ENCODE results near the gene OPHN1. TPM values are rescaled to one million over a fixed set of nuclear protein-coding genes. Genes with fewer than 3 reads are reported as not detected.

The OPHN1 gene
- total and polyA plus RNA-seq, 10 of the 15 experiments (the other 5 are each of a cell fraction or from before 2014, with no cell fraction given) = under 0.01 to 0.03 (median 0.03) TPM; not detected in 6

DNA sequence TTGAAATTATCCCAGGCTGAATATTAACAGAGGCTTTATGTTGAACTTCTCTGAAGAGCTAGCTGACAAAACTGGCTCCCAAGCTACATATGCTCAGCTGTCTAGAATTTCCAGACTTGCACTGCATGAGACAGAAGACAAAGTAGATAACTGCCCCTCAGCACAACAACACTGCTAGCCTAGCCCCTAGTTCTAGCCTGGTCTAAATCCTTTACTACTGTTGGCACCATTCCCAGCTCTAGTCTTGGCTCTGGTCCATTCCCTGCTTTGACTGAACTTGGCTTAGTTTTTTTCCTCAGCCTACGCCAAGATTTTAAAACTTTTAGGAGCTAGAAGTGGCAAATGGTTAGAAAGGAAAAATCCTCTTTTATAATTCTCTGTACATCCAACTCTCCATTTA, 7.6 kb upstream of the OPHN1 start (continued):
- TF ChIP-seq, protein P1, sequence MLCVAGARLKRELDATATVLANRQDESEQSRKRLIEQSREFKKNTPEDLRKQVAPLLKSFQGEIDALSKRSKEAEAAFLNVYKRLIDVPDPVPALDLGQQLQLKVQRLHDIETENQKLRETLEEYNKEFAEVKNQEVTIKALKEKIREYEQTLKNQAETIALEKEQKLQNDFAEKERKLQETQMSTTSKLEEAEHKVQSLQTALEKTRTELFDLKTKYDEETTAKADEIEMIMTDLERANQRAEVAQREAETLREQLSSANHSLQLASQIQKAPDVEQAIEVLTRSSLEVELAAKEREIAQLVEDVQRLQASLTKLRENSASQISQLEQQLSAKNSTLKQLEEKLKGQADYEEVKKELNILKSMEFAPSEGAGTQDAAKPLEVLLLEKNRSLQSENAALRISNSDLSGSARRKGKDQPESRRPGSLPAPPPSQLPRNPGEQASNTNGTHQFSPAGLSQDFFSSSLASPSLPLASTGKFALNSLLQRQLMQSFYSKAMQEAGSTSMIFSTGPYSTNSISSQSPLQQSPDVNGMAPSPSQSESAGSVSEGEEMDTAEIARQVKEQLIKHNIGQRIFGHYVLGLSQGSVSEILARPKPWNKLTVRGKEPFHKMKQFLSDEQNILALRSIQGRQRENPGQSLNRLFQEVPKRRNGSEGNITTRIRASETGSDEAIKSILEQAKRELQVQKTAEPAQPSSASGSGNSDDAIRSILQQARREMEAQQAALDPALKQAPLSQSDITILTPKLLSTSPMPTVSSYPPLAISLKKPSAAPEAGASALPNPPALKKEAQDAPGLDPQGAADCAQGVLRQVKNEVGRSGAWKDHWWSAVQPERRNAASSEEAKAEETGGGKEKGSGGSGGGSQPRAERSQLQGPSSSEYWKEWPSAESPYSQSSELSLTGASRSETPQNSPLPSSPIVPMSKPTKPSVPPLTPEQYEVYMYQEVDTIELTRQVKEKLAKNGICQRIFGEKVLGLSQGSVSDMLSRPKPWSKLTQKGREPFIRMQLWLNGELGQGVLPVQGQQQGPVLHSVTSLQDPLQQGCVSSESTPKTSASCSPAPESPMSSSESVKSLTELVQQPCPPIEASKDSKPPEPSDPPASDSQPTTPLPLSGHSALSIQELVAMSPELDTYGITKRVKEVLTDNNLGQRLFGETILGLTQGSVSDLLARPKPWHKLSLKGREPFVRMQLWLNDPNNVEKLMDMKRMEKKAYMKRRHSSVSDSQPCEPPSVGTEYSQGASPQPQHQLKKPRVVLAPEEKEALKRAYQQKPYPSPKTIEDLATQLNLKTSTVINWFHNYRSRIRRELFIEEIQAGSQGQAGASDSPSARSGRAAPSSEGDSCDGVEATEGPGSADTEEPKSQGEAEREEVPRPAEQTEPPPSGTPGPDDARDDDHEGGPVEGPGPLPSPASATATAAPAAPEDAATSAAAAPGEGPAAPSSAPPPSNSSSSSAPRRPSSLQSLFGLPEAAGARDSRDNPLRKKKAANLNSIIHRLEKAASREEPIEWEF (IDR thresholded peaks at IDR 0.05; ENCODE audit: insufficient replicate concordance, low read depth, low read length) = no peak
- no peak for TF ChIP-seq HDAC2 (IDR thresholded peaks at IDR 0.05)

DNA sequence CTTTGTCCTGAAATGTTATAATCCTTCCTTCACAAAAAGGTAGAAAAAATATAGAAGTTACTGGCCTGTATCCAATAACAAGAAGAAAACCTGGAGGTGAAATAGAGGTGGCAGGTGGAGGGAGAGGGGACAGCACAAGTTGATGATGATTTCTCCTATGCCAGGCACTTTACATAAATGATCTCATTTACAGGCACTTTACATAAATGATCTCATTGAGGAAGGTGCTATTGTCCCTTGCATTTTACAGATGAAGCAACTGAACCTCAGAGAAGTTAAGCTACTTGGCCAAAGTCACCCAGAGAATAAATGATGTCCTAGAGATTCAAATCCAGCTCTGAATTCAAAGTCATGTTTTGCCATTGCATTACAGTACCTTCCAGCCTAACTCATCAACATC, 7.1 kb upstream of the OPHN1 start:
- no peak overlapping the region for H3K4me2 ChIP-seq (ENCODE audit: control insufficient read depth, insufficient read depth)
- SMC1A ChIA-PET (ENCODE audit: uncharacterized antibody, unreplicated experiment) = no interaction called here
- BruUV-seq (replicated peaks) = no TSS peak
- no peak overlapping the region for H3K27ac ChIP-seq (ENCODE audit: control insufficient read depth, insufficient read depth)
- H3K36me3 ChIP-seq (ENCODE audit: control insufficient read depth in 2 of 2, insufficient read depth in 2 of 2, low read length in 1 of 2) = no peaks in the 10 kb centered on the region
- in situ Hi-C loops (cut with MboI) (no loop called here), intact Hi-C loops (cut with micrococcal nuclease; ENCODE audit: unreplicated experiment) (no loop called here)
- FAIRE-seq (no peak), ATAC-seq (no peak), DNase-seq (ENCODE audit: low read depth, low spot score) (no peak)
- no peak overlapping the region for H2AFZ ChIP-seq (ENCODE audit: control insufficient read depth, low read depth, low read length)
- H3K9me3 ChIP-seq (replicated peaks; ENCODE audit: control insufficient read depth, insufficient read depth, low read length) = no peaks in the 10 kb centered on the region
- RAD21 ChIA-PET (ENCODE audit: unreplicated experiment) = no interaction called here
- CTCF ChIA-PET = no interaction called here
- POLR2A ChIA-PET = no interaction called here
- H3K27me3 ChIP-seq (replicated peaks in 1 of 2; ENCODE audit: control insufficient read depth in 2 of 2, insufficient read depth in 2 of 2, low read length in 1 of 2) = no peaks in the 10 kb centered on the region
- H4K20me1 ChIP-seq (ENCODE audit: control insufficient read depth, insufficient read depth) = no peaks in the 10 kb centered on the region
- no peak overlapping the region for H3K4me3 ChIP-seq
- H3K4me1 ChIP-seq (ENCODE audit: control insufficient read depth, insufficient read depth, low read length) = no peaks in the 10 kb centered on the region
- no peaks in the 10 kb centered on the region for H3K79me2 ChIP-seq (ENCODE audit: control insufficient read depth, insufficient read depth, low read length)
- no peak overlapping the region for H3K9ac ChIP-seq (ENCODE audit: control insufficient read depth, insufficient read depth, low read length)
- TF ChIP-seq SPI1 (IDR thresholded peaks at IDR 0.05; ENCODE audit: borderline replicate concordance, insufficient read depth, low read depth, low read length) (no peak), MYC (IDR thresholded peaks at IDR 0.05; ENCODE audit: insufficient read depth, insufficient read length, insufficient replicate concordance, low read length, severe bottlenecking) (no peak), YBX1 (IDR thresholded peaks at IDR 0.05) (no peak)
- TF ChIP-seq, protein P2, sequence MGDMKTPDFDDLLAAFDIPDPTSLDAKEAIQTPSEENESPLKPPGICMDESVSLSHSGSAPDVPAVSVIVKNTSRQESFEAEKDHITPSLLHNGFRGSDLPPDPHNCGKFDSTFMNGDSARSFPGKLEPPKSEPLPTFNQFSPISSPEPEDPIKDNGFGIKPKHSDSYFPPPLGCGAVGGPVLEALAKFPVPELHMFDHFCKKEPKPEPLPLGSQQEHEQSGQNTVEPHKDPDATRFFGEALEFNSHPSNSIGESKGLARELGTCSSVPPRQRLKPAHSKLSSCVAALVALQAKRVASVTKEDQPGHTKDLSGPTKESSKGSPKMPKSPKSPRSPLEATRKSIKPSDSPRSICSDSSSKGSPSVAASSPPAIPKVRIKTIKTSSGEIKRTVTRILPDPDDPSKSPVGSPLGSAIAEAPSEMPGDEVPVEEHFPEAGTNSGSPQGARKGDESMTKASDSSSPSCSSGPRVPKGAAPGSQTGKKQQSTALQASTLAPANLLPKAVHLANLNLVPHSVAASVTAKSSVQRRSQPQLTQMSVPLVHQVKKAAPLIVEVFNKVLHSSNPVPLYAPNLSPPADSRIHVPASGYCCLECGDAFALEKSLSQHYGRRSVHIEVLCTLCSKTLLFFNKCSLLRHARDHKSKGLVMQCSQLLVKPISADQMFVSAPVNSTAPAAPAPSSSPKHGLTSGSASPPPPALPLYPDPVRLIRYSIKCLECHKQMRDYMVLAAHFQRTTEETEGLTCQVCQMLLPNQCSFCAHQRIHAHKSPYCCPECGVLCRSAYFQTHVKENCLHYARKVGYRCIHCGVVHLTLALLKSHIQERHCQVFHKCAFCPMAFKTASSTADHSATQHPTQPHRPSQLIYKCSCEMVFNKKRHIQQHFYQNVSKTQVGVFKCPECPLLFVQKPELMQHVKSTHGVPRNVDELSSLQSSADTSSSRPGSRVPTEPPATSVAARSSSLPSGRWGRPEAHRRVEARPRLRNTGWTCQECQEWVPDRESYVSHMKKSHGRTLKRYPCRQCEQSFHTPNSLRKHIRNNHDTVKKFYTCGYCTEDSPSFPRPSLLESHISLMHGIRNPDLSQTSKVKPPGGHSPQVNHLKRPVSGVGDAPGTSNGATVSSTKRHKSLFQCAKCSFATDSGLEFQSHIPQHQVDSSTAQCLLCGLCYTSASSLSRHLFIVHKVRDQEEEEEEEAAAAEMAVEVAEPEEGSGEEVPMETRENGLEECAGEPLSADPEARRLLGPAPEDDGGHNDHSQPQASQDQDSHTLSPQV (IDR thresholded peaks at IDR 0.05) = no peak
- TF ChIP-seq, protein P3, sequence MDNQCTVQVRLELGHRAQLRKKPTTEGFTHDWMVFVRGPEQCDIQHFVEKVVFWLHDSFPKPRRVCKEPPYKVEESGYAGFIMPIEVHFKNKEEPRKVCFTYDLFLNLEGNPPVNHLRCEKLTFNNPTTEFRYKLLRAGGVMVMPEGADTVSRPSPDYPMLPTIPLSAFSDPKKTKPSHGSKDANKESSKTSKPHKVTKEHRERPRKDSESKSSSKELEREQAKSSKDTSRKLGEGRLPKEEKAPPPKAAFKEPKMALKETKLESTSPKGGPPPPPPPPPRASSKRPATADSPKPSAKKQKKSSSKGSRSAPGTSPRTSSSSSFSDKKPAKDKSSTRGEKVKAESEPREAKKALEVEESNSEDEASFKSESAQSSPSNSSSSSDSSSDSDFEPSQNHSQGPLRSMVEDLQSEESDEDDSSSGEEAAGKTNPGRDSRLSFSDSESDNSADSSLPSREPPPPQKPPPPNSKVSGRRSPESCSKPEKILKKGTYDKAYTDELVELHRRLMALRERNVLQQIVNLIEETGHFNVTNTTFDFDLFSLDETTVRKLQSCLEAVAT (IDR thresholded peaks at IDR 0.05) = no peak
